ENCODE measurements around the gene CFI. TPM values are rescaled to one million over a fixed set of nuclear protein-coding genes. Genes with fewer than 3 reads are reported as not detected.

The CFI gene
- total and polyA plus RNA-seq, 12 donors = 5.9 to 219 (median 77.1) TPM

- Histone ChIP-seq H3K4me1 (replicated peaks in 1 of 2) (peaks cover 6 to 12% of the 10 kb centered on the region in 2 donors), H3K36me3 (replicated peaks in 1 of 2) (no peaks in the 10 kb centered on the region), H3K27me3 (no peaks in the 10 kb centered on the region), H3K9me3 (replicated peaks in 1 of 3) (no peaks in the 10 kb centered on the region), H3K27ac (peak overlapping the region in 2 of 5 donors; percentile 80 to 83), H3K4me3 (peak overlapping the region in 1 of 4 donors; percentile 94)
- no peak for TF ChIP-seq POLR2A (IDR thresholded peaks at IDR 0.05)
- no peak for TF ChIP-seq CTCF (IDR thresholded peaks at IDR 0.05)
- DNase-seq = no peak
- 59 to 78% (median 69%) methylated on average over 21 of the region's 21 CpGs for WGBS, 4 donors
- intact Hi-C loops (cut with DNase I) = loop anchor here (5.0 kb wide), 2 partner anchors 106 to 116 kb away; partner anchors contain the start of gene GAR1 (in 1 of the 2)
These were observed 100.0 kb downstream of the CFI start for GRCh38 chr4:109701566-109702410.

DNA sequence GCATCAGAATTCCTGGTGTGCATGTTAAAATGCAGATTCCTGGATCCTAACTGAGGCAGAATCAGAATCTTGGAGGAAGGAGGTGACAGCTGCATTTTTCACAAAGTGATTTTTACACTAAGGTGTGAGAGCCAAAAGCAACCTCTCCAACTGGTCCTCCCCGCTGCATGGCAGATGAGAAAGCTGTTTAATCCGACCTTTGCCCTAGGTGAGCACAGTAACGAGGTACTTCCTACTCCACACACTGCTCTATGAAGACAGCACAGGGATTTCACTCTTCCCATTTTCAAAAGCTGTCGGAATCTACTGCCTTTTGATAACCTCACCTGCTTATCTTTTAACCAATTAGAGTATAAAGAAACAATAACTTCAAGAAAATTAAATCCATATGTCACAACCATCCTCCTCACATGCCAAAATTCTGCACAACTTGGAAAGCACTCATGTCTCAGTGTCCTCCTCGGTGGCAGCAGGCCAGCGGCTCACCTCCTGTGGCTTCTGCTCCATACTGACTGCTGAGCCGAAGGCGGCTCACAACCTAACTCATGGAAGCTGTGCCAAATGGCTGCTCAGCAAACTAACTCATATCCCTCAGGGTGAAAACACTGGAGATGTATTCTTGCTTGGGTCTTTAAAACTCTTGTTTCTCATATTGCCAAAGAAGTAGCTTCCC is 102.1 kb downstream of the CFI start:
- TF ChIP-seq POLR2A (IDR thresholded peaks at IDR 0.05) (no peak), CTCF (IDR thresholded peaks at IDR 0.05) (no peak)
- H3K36me3 ChIP-seq (replicated peaks in 1 of 2) = peaks cover 0 to under 1% of the 10 kb centered on the region in 2 donors
- H3K27ac ChIP-seq = no peak overlapping the region
- intact Hi-C loops (cut with DNase I) = loop anchor here (5.0 to 10.0 kb wide), 3 partner anchors 108 to 275 kb away; partner anchors contain the start of gene GAR1 (in 1 of the 2)
- H3K9me3 ChIP-seq (replicated peaks in 1 of 3) = no peaks in the 10 kb centered on the region
- DNase-seq = no peak
- peaks cover 6 to 12% of the 10 kb centered on the region in 2 donors for H3K4me1 ChIP-seq (replicated peaks in 1 of 2)
- 88 to 95% (median 93%) methylated on average over 8 of the region's 8 CpGs for WGBS, 4 donors
- H3K27me3 ChIP-seq = no peaks in the 10 kb centered on the region
- no peak overlapping the region for H3K4me3 ChIP-seq

GRCh38 chr4:109698656-109699055 is 103.1 kb downstream of the CFI start:
- Histone ChIP-seq H3K9me3 (replicated peaks in 1 of 3) (no peaks in the 10 kb centered on the region), H3K27me3 (no peaks in the 10 kb centered on the region), H3K4me1 (replicated peaks in 1 of 2) (peaks cover 6 to 12% of the 10 kb centered on the region in 2 donors), H3K4me3 (no peak overlapping the region), H3K27ac (no peak overlapping the region), H3K36me3 (replicated peaks in 1 of 2) (peaks cover 0 to 10% of the 10 kb centered on the region in 2 donors)
- TF ChIP-seq CTCF (IDR thresholded peaks at IDR 0.05) (no peak), POLR2A (IDR thresholded peaks at IDR 0.05) (no peak)
- DNase-seq = no peak
- intact Hi-C loops (cut with DNase I) = loop anchor here in 1 of 2 donors (10.0 kb wide), 1 partner anchor 274 kb away; no protein-coding TSS in a partner anchor
- WGBS, 4 donors = 83 to 100% (median 98%) methylated on average over 1 of the region's 1 CpG

GRCh38 chr4:109691411-109691920 is 110.3 kb downstream of the CFI start:
- WGBS, 4 donors = 91 to 100% (median 96%) methylated on average over 1 of the region's 1 CpG

More at GRCh38 chr4:109691411-109691920, 110.3 kb downstream of the CFI start:
- peaks cover 0 to 30% of the 10 kb centered on the region in 2 donors for H3K36me3 ChIP-seq (replicated peaks in 1 of 2)
- H3K4me3 ChIP-seq = no peak overlapping the region
- intact Hi-C loops (cut with DNase I) = loop anchor here in 1 of 2 donors (10.0 kb wide), 1 partner anchor 267 kb away; no protein-coding TSS in a partner anchor
- no peak for TF ChIP-seq POLR2A (IDR thresholded peaks at IDR 0.05)
- TF ChIP-seq CTCF (IDR thresholded peaks at IDR 0.05) = no peak
- H3K27me3 ChIP-seq = no peaks in the 10 kb centered on the region
- H3K27ac ChIP-seq = no peak overlapping the region
- no peaks in the 10 kb centered on the region for H3K4me1 ChIP-seq (replicated peaks in 1 of 2)
- no peaks in the 10 kb centered on the region for H3K9me3 ChIP-seq (replicated peaks in 1 of 3)
- no peak for DNase-seq
